HG02973 (cell line): ENCODE measurements around the gene TMPRSS11F.
"Not testable (repeated sequence)": the region's sequence is repeated elsewhere in the genome, so short reads cannot be mapped to it uniquely, and the experiment has no call there.

Experiments
- ATAC-seq: cut with Tn5 transposase; IDR thresholded peaks from one replicate; pipeline ENCODE4 v1.9.1; 2021; ENCODE audit warnings: moderate library complexity; ENCODE audit not compliant: unreplicated experiment

TMPRSS11F gene

GRCh38 chr4:68129793-68130192 is at the start of gene TMPRSS11F:
TSS of gene TMPRSS11F (minus strand) at chr4:68129869. CDS start at chr4:68129820, 49 bp downstream.
- ATAC-seq = no peak

GRCh38 chr4:68176904-68177303 is 47.2 kb upstream of the TMPRSS11F start:
- no peak for ATAC-seq

GRCh38 chr4:68176500-68176899 is 46.8 kb upstream of the TMPRSS11F start:
- ATAC-seq = no peak

- peak; percentile 78 for ATAC-seq
Observed at GRCh38 chr4:68175562-68176155, 46.0 kb upstream of the TMPRSS11F start.

GRCh38 chr4:68174389-68174788 is 44.7 kb upstream of the TMPRSS11F start:
- not testable (repeated sequence) for ATAC-seq

- ATAC-seq = not testable (repeated sequence)
Observed at GRCh38 chr4:68172147-68172546, 42.5 kb upstream of the TMPRSS11F start.

- ATAC-seq = no peak
Observed at GRCh38 chr4:68167706-68168105, 38.0 kb upstream of the TMPRSS11F start.

GRCh38 chr4:68167166-68167565 is 37.5 kb upstream of the TMPRSS11F start:
- no peak for ATAC-seq

- ATAC-seq = no peak
Observed at GRCh38 chr4:68163754-68164153, 34.1 kb upstream of the TMPRSS11F start.

GRCh38 chr4:68162196-68162595 is 32.5 kb upstream of the TMPRSS11F start:
- no peak for ATAC-seq

GRCh38 chr4:68152411-68152810 is 22.7 kb upstream of the TMPRSS11F start:
- ATAC-seq = no peak

GRCh38 chr4:68148800-68149685 is 19.4 kb upstream of the TMPRSS11F start:
- ATAC-seq = no peak

GRCh38 chr4:68147079-68147478 is 17.4 kb upstream of the TMPRSS11F start:
- ATAC-seq = no peak

GRCh38 chr4:68145261-68145660 is 15.6 kb upstream of the TMPRSS11F start:
- ATAC-seq = no peak

- no peak for ATAC-seq
Observed at GRCh38 chr4:68141852-68142251, 12.2 kb upstream of the TMPRSS11F start.

GRCh38 chr4:68132342-68132741 is 2.7 kb upstream of the TMPRSS11F start:
- no peak for ATAC-seq

GRCh38 chr4:68124262-68124661 is 5.4 kb downstream of the TMPRSS11F start:
- ATAC-seq = no peak

GRCh38 chr4:68123525-68123924 is 6.1 kb downstream of the TMPRSS11F start:
- ATAC-seq = no peak

- no peak for ATAC-seq
Observed at GRCh38 chr4:68119921-68120320, 9.7 kb downstream of the TMPRSS11F start.

GRCh38 chr4:68110441-68110840 is 19.2 kb downstream of the TMPRSS11F start:
- ATAC-seq = no peak

- ATAC-seq = no peak
Observed at GRCh38 chr4:68109868-68110267, 19.8 kb downstream of the TMPRSS11F start.

- no peak for ATAC-seq
Observed at GRCh38 chr4:68082758-68083157, 46.9 kb downstream of the TMPRSS11F start.
